ENCODE data around the gene PTPN12.

DNA sequence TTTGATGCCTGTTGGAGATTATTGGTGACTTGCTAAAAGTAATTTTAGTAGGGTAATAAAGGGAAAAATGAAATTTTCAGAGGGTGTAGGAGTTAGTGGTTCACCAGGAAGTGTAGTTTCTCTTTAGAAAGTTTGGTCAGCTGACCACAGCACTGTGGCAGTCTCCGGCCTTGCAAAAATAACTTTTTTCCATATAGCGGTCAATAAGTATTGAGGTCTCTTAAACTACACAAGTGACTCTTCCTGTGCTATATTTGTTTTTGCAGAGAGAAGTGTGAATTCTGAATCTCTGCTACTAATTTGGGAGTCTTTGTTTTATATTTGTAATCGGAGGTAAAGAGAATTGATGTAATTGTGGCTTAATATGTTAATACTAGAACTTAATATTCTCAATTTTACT, 24.3 kb downstream of the PTPN12 start:
- TF ChIP-seq, protein P1, sequence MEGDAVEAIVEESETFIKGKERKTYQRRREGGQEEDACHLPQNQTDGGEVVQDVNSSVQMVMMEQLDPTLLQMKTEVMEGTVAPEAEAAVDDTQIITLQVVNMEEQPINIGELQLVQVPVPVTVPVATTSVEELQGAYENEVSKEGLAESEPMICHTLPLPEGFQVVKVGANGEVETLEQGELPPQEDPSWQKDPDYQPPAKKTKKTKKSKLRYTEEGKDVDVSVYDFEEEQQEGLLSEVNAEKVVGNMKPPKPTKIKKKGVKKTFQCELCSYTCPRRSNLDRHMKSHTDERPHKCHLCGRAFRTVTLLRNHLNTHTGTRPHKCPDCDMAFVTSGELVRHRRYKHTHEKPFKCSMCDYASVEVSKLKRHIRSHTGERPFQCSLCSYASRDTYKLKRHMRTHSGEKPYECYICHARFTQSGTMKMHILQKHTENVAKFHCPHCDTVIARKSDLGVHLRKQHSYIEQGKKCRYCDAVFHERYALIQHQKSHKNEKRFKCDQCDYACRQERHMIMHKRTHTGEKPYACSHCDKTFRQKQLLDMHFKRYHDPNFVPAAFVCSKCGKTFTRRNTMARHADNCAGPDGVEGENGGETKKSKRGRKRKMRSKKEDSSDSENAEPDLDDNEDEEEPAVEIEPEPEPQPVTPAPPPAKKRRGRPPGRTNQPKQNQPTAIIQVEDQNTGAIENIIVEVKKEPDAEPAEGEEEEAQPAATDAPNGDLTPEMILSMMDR (IDR thresholded peaks at IDR 0.05), result no peak
- no peak for TF ChIP-seq POLR2A (IDR thresholded peaks at IDR 0.05)
